ENCODE data around the gene GPATCH4.
"Not testable (repeated sequence)": the region's sequence is repeated elsewhere in the genome, so short reads cannot be mapped to it uniquely, and the experiment has no call there.

GPATCH4 gene

DNA sequence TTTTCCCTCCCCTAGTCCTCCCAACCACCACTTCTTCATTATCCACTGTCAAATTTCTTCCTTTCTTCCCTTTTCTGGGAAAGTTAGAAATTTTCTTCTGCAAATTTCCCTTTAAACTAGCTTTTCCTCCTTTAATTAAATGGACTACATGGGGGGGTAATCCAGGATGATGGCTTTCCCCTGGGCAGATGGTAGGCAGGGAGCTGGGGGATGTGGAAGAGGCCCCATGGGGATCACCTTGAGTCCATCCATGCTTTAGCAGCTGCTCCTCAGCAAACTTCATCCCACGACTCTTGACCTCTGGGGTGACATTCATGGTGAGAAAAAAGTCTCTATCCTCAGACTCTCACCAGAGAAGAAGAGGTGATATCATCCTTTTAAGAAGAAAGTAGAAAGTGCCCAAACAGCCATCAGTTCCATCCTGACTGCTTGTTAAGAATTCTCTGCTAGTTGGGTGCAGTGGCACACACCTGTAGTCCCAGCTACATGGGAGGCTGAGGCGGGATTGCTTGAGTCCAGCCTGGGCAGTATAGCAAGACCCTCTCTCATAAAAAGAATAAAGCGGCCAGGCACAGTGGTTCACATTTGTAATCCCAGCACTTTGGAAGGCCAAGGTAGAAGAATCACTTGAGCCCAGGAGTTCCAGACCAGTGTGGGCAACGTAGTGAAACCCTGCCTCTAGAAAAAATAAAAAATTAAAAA, 2.4 kb downstream of the GPATCH4 start:
- FAIRE-seq, result no peak
- no peak for DNase-seq (ENCODE audit: insufficient read length, low spot score)

DNA sequence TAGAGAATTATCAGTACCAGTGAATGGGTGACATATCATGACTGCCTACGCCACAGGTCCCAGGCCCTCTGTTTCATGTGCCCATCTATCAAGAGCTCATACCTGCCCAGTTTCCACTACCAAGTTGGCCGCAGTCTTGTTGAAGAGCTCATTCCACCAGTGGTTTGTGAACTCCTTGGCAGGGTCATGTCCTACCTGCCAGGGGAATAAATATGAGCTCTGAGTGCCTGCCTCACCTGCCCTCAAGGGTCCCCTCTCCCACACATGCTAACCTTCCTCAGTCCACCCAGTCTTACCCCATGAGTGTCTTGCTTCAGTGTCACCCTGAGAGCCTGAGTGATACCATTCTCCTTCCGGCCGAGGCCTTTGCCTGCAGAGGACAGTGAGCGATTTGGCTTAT, 3.2 kb downstream of the GPATCH4 start:
- no peak for FAIRE-seq
- DNase-seq (ENCODE audit: insufficient read length, low spot score), result no peak

DNA sequence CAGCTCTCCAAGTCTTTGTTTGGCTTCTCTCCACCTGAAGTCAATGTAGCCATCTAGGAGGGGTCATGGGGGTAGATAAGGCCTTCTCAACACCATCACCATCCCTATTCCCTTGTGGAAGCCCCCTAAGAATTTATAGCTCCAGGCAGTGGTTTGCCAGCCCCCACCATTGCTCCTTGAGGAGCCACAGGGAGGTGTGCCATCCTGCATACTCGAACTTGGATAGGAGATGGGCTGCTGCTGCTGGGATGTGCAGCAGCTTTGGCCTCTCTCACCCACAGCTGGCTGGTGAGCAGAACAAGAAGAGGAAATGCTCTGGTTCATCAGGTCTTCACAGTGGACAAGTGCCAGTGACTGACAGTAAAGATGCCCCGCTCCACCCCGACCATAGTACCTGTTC, 4.9 kb downstream of the GPATCH4 start:
- DNase-seq (ENCODE audit: insufficient read length, low spot score) (no peak), FAIRE-seq (no peak)

DNA sequence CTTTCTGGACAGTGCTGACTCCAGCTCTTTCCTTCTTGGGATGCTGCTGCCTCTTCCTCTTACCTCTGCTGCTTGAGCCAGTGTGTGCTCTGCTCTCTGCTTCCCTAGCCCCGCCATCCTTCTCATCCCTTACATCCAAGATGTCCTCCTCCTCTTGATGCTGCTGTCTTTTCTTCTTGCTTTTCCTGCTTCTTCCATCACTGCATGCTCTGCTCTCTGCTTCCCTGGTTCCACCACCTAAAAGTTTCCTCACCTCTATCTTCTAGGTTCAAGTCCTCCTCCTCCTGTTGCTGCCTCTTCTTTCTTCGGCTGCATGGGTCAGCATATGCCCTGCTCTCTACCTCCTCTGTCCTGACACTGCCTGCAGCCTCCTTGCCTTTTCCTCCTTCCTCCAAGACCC, 6.3 kb downstream of the GPATCH4 start:
- no peak for FAIRE-seq
- DNase-seq (ENCODE audit: insufficient read length, low spot score), result no peak

DNA sequence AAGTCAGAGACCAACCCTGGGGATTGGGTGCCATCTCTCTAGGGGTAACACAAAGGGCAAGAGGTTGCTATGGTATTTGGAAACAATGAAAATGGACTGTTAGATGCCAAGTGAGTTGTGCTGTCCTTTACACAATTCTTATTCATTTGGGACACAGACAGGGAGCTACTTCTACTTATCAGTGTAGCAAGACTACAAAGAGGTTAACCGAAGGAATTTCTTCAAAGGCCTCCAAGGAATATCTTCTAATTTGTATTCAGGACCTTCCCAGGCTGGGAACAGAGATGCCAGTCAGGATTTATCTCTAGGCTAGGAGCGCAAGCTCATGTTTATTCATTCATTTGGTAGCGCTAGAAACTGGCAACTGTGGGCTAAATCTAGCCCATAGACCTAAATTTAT, 7.1 kb downstream of the GPATCH4 start:
- DNase-seq (ENCODE audit: insufficient read length, low spot score), result no peak
- no peak for FAIRE-seq

DNA sequence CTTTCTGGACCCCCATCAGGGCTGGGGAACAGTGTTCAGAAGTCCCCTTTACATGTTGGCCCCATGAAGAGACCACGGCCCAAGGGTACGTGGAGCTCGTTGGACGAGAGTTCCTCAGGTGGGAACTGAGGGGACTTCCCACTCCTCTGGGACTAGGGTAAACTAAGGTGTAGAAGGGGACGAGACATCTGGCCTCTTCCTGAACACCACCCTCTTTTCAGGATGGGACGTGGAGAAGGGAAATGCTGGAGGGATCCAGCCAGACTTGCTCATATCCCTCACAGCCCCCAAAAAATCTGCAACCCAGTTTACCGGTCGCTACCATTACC, 7.7 kb downstream of the GPATCH4 start:
- DNase-seq (ENCODE audit: insufficient read length, low spot score) (no peak), FAIRE-seq (no peak)

DNA sequence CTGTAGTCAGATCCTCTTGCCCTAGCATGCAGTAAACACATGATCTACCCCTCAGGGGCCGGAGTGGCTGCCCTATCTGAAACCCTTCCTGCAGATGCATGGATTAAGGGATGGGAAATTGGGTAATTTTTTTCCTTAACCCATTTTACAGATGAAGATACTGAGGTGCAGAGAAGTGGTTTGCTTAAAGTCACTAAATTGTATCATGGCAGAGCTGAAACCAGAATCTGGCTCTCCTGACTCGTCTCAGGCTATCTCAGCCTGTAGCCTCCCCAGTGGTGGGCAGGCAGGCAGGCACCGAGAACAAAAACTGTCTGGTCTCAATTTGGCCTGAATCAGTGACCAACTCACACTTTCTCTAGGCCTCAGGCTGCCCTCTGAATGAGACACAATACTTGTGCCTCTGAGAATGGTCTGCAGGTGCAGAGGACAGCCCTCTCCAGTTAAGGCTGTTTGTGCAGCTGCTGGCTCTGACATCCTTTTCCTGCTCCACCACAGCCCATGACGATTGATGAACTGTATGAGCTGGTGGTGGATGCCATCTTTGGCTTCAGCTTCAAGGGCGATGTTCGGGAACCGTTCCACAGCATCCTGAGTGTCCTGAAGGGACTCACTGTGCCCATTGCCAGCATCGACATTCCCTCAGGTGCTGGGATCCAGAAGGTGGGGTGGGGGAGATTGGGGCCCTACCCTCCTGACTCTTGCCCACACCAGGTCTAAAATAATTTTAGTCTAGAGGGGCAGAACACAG, 8.2 kb downstream of the GPATCH4 start:
- no peak for DNase-seq (ENCODE audit: insufficient read length, low spot score)
- no peak for FAIRE-seq

DNA sequence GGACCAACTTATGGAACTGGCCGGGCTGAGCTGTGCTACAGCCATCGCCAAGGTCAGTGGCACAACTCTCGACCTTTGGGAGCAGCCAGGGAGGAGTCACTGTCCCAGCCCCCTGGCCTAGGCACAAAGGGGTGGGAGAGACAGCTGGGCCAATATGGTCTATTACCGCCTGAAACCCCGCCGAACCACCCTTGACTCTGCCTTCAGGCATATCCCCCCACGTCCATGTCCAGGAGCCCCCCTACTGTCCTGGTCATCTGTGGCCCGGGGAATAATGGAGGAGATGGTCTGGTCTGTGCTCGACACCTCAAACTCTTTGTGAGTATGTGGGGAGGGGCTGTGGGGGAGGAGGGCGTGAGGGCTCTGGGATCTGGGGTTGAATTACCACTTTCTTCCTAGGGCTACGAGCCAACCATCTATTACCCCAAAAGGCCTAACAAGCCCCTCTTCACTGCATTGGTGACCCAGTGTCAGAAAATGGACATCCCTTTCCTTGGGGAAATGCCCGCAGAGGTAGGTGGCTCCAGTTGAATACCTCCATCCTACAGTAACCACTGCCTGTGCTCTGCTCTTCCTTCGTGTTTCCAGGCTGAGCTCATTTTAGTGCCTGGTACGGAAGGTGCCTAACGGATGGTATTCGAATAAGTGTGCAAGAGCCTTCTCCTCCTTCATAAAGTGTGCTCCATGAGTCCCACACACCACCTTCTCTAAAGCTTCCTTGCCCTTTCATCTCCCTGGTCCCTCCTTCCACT, 8.9 kb downstream of the GPATCH4 start:
- no peak for FAIRE-seq

DNA sequence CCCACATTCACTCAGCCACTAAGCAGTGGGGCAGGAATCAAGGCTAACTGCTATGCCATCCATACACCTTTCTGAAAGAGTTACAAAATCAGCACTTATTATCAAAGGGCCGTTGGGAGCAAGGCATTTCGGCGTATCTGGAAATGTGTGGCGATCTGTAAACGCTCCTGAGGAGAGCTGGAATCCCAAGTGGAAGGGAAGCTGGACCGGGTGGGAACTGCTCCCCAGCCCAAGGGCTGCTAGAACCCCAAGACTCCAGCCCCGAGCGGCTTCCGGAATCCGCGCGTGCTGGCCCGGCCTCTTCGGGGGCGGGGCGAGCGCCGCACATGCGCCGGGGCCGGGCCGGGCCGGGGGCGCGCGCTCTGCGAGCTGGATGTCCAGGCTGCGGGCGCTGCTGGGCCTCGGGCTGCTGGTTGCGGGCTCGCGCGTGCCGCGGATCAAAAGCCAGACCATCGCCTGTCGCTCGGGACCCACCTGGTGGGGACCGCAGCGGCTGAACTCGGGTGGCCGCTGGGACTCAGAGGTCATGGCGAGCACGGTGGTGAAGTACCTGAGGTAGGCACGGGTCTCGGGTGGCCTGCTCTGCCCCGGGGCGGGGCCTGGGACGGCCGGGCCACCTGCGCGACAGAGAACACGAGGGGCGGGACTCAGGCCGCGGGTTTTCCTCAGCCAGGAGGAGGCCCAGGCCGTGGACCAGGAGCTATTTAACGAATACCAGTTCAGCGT, 9.7 kb downstream of the GPATCH4 start, which contains the start of gene NAXE:
Gene NAXE, plus strand, starts transcription at position 345 of the 726 bp plus-strand sequence. Its CDS starts 29 bp downstream, at position 374.
- no peak for FAIRE-seq
- peak; percentile 85 for DNase-seq (ENCODE audit: insufficient read length, low spot score)

More for the DNA sequence above, 8.9 kb downstream of the GPATCH4 start:
- no peak for DNase-seq (ENCODE audit: insufficient read length, low spot score)

DNA sequence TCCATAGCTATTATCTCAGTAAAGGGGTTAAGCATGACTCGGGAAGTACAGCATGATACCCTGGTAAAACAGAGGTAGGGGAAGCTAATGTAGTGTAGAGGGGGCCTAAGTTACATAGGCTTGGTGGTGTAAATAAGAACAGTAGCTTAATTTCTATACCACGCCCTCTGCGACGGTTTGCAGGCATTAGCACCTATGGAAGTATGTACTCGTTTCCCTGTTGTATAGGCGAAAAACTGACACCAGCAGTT, 10.2 kb downstream of the GPATCH4 start:
- no peak for DNase-seq (ENCODE audit: insufficient read length, low spot score)
- no peak for FAIRE-seq

DNA sequence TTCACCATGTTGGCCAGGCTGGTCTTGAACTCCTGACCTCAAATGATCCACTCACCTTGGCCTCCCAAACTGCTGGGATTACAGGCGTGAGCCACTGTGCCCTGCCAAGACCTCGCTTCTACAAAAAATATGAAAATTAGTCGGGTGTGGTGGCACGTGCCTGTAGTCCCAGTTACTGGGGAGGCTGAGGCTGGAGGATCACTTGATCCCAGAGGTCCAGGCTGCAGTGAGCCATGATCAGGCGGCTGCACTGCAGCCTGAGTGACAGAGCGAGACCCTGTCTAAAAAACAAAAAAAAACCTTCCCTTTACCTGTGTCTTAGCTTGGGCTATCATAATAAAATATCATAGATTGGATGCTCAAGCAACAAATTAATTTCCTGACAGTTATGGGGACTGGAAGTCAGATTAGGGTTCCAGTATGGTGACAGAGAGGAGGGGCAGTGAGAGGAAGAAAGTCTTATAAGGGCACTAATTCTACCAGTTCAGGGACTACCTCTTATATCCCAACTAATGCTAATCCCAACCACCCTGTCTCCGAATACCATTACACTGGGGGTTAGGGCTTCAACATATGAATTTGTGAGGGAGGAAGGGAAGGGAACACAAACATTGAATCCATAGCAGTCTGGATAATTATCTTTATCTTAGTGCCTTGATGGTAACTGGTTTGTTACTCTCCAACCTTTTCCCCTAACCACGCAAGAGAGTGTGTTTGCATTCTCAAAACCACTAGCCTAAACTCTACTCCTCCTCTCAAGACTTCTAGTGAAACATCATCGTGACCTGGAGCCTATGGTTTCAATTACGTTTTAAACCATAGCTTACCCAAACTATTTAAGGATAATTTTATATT, 10.7 kb downstream of the GPATCH4 start:
- FAIRE-seq (no peak), DNase-seq (ENCODE audit: insufficient read length, low spot score) (no peak)

DNA sequence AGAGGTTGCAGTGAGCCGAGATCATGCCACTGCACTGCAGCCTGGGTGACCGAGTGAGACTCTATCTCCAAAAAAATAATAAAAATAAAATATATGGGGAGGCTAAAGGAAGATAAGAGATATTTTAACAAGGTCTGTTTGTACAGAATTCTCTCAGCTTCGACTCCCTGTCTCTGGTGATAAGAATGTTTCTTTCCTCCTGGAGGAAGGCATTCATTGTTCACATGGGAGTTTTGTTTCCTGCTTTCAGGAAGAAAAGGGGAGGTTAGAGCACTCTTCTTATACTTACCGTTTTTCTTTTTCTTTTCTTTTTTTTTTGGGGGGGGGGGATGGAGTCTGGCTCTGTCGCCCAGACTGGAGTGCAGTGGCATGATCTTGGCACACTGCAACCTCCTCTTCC, 11.7 kb downstream of the GPATCH4 start:
- DNase-seq (ENCODE audit: insufficient read length, low spot score), result no peak
- FAIRE-seq, result no peak

DNA sequence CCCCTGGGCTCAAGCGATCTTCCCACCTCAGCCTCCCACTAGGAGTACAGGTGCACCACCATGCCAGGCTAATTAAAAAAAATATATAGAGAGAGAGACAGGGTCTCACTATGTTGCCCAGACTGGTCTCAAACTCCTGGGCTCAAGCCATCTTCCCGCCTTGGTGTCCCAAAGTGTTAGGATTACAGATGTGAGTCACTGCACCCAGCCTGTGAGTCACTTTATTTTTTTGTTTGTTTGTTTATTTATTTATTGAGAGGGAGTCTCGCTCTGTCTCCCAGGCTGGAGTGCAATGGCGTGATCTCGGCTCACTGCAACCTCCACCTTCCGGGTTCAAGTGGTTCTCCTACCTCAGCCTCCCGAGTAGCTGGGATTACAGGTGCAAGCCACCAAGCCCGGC, 13.4 kb downstream of the GPATCH4 start:
- FAIRE-seq; DNase-seq (ENCODE audit: insufficient read length, low spot score): not testable (repeated sequence)

DNA sequence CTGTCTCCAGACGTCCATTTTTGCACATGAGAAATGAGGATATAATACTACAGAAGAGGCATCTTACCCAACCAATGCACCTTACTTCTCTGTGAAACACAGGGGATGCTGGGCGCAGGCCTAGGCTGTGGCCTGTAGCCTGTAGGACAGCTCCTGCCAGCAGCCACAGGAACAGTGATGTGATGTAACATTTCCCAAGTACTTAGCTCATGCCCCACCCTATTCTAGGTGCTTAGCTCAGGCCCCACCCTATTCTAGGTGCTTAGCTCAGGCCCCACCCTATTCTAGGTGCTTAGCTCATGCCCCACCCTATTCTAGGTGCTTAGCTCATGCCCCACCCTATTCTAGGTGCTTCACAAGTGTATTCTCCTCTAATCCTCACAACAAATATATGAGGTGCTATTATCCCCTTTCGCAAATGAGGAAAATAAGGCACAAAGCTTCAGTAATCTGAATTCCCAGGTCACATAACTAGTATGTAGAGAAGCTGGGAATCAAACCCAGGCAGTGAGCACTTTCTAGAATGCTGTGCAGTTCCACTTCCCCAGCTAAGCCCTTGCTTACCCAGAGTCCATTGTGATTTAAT, 14.3 kb downstream of the GPATCH4 start:
- FAIRE-seq (no peak), DNase-seq (ENCODE audit: insufficient read length, low spot score) (no peak)

DNA sequence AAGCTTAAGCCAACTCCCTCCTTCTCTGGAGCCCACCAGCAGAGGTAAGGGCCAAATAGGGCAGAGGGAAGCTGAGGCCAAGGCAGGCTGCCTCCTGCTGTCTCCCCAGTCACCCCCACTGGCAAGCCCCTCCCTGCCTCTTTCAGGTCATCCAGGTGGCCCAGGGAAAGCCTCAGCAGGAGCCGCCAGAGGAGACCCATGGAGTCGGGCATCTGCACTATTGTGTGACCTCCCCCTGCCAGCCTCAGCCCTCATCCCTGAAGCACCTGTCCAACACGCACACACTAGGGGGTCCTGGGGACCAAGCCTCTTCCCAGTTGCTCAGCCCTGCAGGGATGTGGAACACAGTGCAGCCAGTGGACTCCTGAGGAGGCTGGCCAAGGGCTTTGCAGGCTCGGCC, 15.0 kb downstream of the GPATCH4 start:
- DNase-seq (ENCODE audit: insufficient read length, low spot score), result no peak
- no peak for FAIRE-seq

DNA sequence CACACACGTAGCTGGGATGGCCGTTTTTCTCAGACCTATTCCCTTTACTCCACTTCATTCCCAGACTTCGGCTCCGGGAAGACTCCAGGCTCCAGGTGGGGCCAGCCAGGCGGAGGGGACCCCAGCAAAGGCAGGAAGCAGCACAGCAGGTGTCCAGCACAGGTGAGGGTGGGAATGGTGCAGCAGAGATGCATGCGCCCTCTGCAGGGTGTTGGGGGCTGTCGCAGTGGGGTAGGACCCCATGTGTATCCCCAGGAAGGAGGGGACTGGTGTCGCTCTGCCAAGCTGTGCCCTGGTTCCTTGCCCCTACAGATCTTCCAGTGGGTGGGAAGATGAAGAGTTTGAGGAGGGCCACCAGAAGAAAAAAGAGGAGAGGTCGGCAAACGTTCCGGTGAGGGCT, 16.5 kb downstream of the GPATCH4 start:
- no peak for DNase-seq (ENCODE audit: insufficient read length, low spot score)
- FAIRE-seq, result no peak

DNA sequence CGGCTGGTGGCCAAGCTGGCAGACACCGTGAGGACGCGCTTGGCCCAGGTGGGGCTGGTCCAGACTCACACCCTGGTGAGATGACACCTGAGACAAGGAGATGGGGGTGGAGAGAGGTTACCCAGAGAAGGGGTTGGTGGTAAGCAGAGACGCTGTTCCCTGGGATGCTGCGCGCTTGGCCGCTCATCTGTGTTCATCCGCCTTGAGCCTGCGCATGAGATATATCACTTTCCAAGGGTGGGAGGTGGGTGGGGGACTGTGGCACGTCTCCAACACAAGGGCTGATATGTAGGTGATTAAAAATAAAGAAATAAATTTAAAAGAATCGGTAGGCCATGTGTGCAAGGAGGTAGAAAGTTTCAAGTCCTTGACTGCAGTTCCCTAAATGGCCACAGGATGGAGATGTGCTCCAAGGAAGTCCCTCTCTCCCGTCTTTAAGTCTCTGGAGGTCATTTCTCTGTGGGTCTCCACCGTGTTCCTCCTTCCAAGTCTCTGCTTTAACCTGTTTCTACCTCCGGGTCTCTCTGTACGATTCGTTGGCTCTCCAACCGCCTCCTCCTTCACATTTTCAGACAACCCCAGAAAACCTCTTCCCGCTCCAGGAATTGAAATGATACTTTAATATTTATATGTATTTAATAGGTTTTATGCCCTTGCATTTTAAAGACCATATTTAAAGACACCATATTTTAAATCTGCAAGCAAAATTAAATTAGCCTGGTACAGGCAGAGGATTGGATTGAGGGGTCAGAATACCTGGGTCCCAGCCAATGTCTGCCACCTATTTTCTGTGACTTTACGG, 17.3 kb downstream of the GPATCH4 start:
- FAIRE-seq, result peak; percentile 81

DNA sequence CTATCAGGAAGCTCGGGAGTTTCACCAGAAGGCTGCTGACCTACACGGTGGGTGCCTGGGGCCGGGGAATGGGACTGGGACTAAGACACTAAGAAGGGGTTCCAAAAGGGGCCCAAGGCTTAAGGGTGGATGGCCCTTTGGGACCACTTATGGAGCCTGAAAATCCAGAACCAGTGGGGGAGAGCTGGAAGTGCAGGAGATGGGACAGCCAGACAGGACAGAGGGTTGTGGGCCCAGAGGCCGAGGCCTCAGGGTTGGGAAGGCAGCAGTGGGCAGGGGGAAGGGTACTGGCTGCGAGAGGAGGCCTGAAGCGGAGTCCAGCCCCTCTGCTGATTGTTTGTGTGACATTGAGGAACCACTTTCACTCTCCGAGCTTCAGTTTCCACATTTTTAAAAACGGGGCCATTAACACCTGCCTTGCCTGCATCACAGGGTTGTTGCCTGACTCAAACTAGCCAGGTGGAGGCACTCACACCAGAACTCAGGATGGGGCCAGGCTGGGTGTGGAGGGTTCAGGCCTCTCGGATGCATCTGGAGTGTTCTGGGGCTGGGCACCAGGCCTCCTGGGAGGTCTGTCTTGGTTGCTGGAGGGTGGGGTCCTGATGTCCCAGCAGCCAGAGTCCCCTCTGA, 18.8 kb downstream of the GPATCH4 start:
- DNase-seq (ENCODE audit: insufficient read length, low spot score), result peak; percentile 35
- FAIRE-seq, result no peak

More for the DNA sequence above, 17.3 kb downstream of the GPATCH4 start:
- peak; percentile 83 for DNase-seq (ENCODE audit: insufficient read length, low spot score)
